GM18907 (cell line): ENCODE data around the gene MSI2.

Source experiments
- ATAC-seq: cut with Tn5 transposase; IDR thresholded peaks from one replicate; pipeline ENCODE4 v1.9.1; 2021; ENCODE audit warnings: mild to moderate bottlenecking, moderate library complexity; ENCODE audit not compliant: unreplicated experiment

The MSI2 gene

GRCh38 chr17:57387575-57387974 lies 131.3 kb downstream of the MSI2 start:
- ATAC-seq = no peak

- no peak for ATAC-seq
Measured at GRCh38 chr17:57388131-57388725, 131.9 kb downstream of the MSI2 start.

- ATAC-seq = no peak
Measured at GRCh38 chr17:57389473-57389872, 133.2 kb downstream of the MSI2 start.

GRCh38 chr17:57391076-57391825 lies 134.9 kb downstream of the MSI2 start:
- ATAC-seq = no peak

GRCh38 chr17:57391857-57392471 lies 135.6 kb downstream of the MSI2 start:
- ATAC-seq = no peak

GRCh38 chr17:57393368-57393767 lies 137.0 kb downstream of the MSI2 start:
- ATAC-seq = no peak

GRCh38 chr17:57394375-57394774 lies 138.1 kb downstream of the MSI2 start:
- no peak for ATAC-seq

- no peak for ATAC-seq
Measured at GRCh38 chr17:57395721-57396321, 139.5 kb downstream of the MSI2 start.

GRCh38 chr17:57396511-57396921 lies 140.2 kb downstream of the MSI2 start:
- no peak for ATAC-seq

- no peak for ATAC-seq
Measured at GRCh38 chr17:57397402-57397801, 141.1 kb downstream of the MSI2 start.

- ATAC-seq = no peak
Measured at GRCh38 chr17:57399690-57400089, 143.4 kb downstream of the MSI2 start.

- ATAC-seq = no peak
Measured at GRCh38 chr17:57400648-57401047, 144.3 kb downstream of the MSI2 start.

- no peak for ATAC-seq
Measured at GRCh38 chr17:57401556-57402488, 145.5 kb downstream of the MSI2 start.

GRCh38 chr17:57402681-57403180 lies 146.4 kb downstream of the MSI2 start:
- no peak for ATAC-seq

GRCh38 chr17:57403236-57403635 lies 146.9 kb downstream of the MSI2 start:
- no peak for ATAC-seq

- no peak for ATAC-seq
Measured at GRCh38 chr17:57404073-57404472, 147.8 kb downstream of the MSI2 start.

- ATAC-seq = no peak
Measured at GRCh38 chr17:57404795-57405490, 148.6 kb downstream of the MSI2 start.

GRCh38 chr17:57405491-57406072 lies 149.3 kb downstream of the MSI2 start:
- ATAC-seq = no peak

- ATAC-seq = no peak
Measured at GRCh38 chr17:57406131-57406980, 150.0 kb downstream of the MSI2 start.
